Brain microvascular endothelial cell (primary cell): Measurements from ENCODE around the gene COL11A2.

Experiments used
- DNase-seq: peaks from one replicate; pipeline ENCODE4 v3.0.0-alpha.2; 2020
- H3K27ac ChIP-seq: fragments of 250-450 bp; sonication (Bioruptor Pico); 2 replicates; pipeline ENCODE4 v1.5.1; 2020; ENCODE audit warnings: mild to moderate bottlenecking, moderate library complexity
- H3K27me3 ChIP-seq: fragments of 250-450 bp; sonication (Bioruptor Pico); replicated peaks from 2 replicates; pipeline ENCODE4 v1.5.1; 2020; ENCODE audit warnings: mild to moderate bottlenecking
- H3K36me3 ChIP-seq: fragments of 250-450 bp; sonication (Bioruptor Pico); replicated peaks from 2 replicates; pipeline ENCODE4 v1.5.1; 2020; ENCODE audit warnings: mild to moderate bottlenecking
- H3K4me3 ChIP-seq: 2 replicates; pipeline ENCODE4 v1.5.1; 2011; ENCODE audit warnings: low read depth, mild to moderate bottlenecking, control low read depth, low read length, moderate library complexity
- CTCF ChIP-seq: IDR thresholded peaks from 2 replicates; pipeline ENCODE4 v1.5.1; 2011; ENCODE audit warnings: low read depth, mild to moderate bottlenecking, moderate library complexity, low read length, control low read depth, inconsistent platforms; ENCODE audit errors: missing control alignments
- in situ Hi-C: cut with HindIII; loops from 2 replicates; pipeline ENCODE4 v1.10.0; 2017; ENCODE audit warnings: low sequenced_read_pairs, low pct_ligation_motif_present

COL11A2 gene

GRCh38 chr6:33192671-33193602 is 670 bp upstream of the COL11A2 start:
- H3K27me3 ChIP-seq: peaks cover 20% of the 10 kb centered on the region
- no peak overlapping the region for H3K27ac ChIP-seq
- peaks cover 31% of the 10 kb centered on the region for H3K36me3 ChIP-seq
- in situ Hi-C loops: no loop called here
- peak overlapping the region; percentile 31 for H3K4me3 ChIP-seq
- no peak for DNase-seq
- no peak for TF ChIP-seq CTCF

GRCh38 chr6:33191383-33192104 is 723 bp downstream of the COL11A2 start:
- Histone ChIP-seq H3K27ac (no peak overlapping the region), H3K36me3 (peaks cover 23% of the 10 kb centered on the region), H3K4me3 (no peak overlapping the region), H3K27me3 (peaks cover 20% of the 10 kb centered on the region)
- TF ChIP-seq CTCF: no peak
- in situ Hi-C loops: no loop called here
- no peak for DNase-seq

GRCh38 chr6:33190504-33191107 is 1.7 kb downstream of the COL11A2 start:
- DNase-seq: no peak
- Histone ChIP-seq H3K27ac (no peak overlapping the region), H3K4me3 (no peak overlapping the region), H3K27me3 (peaks cover 20% of the 10 kb centered on the region), H3K36me3 (peaks cover 16% of the 10 kb centered on the region)
- no peak for TF ChIP-seq CTCF
- in situ Hi-C loops: no loop called here

GRCh38 chr6:33189625-33190448 is 2.4 kb downstream of the COL11A2 start:
- no peak for DNase-seq
- in situ Hi-C loops: no loop called here
- TF ChIP-seq CTCF: no peak

GRCh38 chr6:33189164-33189563 is 3.1 kb downstream of the COL11A2 start:
- Histone ChIP-seq H3K27ac (no peak overlapping the region), H3K27me3 (peaks cover 20% of the 10 kb centered on the region), H3K36me3 (peaks cover 2% of the 10 kb centered on the region), H3K4me3 (no peak overlapping the region)
- no peak for TF ChIP-seq CTCF
- in situ Hi-C loops: no loop called here
- no peak for DNase-seq

More at GRCh38 chr6:33189625-33190448, 2.4 kb downstream of the COL11A2 start:
- Histone ChIP-seq H3K36me3 (peaks cover 8% of the 10 kb centered on the region), H3K27me3 (peaks cover 20% of the 10 kb centered on the region), H3K4me3 (no peak overlapping the region), H3K27ac (no peak overlapping the region)
